ENCODE results near the gene NPHP4. TPM values are rescaled to one million over a fixed set of nuclear protein-coding genes. Genes with fewer than 3 reads are reported as not detected.

NPHP4 gene
- total RNA-seq, 6 experiments from 2014 or later: 1.5 to 6.0 (median 2.0) TPM

DNA sequence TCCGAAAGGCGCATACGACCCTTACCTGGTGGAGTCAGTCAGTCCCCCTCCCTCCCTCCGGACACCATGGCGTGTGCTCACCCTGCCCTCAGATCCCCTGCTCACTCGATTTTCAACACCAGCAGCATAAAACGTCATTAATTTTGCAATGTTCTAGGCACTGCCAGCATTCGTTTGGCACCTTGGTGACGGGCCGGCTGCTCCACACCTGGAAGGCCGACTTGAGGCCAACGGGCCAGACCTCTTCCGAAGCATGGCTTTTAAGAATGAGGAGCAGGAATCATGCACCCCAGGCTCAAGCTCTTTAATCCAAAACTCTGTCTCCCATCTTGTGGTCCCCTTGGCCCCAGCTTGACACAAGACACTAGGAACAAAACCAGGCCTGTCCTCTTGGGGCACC, 33.1 kb downstream of the NPHP4 start:
- Histone ChIP-seq H3K4me3 (no peak overlapping the region), H3K9me3 (no peaks in the 10 kb centered on the region), H3K4me1 (no peaks in the 10 kb centered on the region), H3K27me3 (no peaks in the 10 kb centered on the region), H3K36me3 (no peaks in the 10 kb centered on the region), H3K27ac (no peak overlapping the region)
- TF ChIP-seq, protein P1, sequence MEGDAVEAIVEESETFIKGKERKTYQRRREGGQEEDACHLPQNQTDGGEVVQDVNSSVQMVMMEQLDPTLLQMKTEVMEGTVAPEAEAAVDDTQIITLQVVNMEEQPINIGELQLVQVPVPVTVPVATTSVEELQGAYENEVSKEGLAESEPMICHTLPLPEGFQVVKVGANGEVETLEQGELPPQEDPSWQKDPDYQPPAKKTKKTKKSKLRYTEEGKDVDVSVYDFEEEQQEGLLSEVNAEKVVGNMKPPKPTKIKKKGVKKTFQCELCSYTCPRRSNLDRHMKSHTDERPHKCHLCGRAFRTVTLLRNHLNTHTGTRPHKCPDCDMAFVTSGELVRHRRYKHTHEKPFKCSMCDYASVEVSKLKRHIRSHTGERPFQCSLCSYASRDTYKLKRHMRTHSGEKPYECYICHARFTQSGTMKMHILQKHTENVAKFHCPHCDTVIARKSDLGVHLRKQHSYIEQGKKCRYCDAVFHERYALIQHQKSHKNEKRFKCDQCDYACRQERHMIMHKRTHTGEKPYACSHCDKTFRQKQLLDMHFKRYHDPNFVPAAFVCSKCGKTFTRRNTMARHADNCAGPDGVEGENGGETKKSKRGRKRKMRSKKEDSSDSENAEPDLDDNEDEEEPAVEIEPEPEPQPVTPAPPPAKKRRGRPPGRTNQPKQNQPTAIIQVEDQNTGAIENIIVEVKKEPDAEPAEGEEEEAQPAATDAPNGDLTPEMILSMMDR (IDR thresholded peaks at IDR 0.05): no peak
- no peak for TF ChIP-seq POLR2A (IDR thresholded peaks at IDR 0.05)
- WGBS (ENCODE audit: insufficient coverage, low coverage, low lambda C conversion rate, missing lambda C conversion rate): 80% methylated on average over 1 of the region's 13 CpGs
- peak in 1 of 4 donors; percentile 44 for ATAC-seq
- intact Hi-C loops (cut with DNase I): no loop called here
- DNase-seq: peak in 1 of 3 donors; percentile 65

DNA sequence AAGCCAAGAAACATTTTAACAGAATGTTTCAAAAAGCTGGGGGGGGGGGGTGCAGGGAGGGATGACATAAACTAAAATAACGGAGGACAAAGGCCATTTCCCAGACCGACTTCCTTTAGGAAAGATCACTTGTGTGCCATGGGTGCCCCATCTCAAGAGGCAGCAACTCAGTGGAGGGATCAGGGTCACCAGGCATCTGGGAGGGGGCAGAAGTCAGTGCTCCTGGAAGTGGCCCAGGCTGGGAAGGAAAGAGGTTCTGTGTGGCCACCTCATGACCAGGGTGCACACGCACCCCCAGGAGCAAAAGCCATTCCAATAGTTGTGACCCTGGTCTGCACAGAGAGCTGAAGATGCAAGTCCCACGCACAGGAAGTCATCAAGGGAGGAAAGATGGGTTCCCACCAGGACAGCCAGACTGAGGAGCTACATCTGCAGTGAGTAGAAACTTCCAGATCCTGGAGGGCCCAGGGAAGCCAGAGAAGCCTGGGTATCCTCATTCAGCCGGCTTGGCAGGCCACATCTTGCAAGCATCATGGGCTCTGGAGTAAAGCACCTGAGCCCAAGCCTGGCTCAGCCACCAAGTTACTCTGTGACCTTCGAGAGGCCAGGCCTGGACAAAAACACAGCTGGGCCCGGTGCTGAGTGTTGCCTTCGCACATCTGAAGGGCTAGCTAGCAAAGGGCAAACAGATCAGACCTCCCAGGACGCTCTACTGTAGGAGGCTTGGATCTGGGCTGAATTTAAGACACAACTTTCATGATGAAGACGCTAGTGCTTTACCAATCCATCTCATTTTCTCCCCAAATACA, 36.0 kb downstream of the NPHP4 start:
- ATAC-seq (no peak), DNase-seq (no peak)
- Histone ChIP-seq H3K4me1 (no peaks in the 10 kb centered on the region), H3K9me3 (no peaks in the 10 kb centered on the region), H3K27me3 (no peaks in the 10 kb centered on the region), H3K4me3 (no peak overlapping the region), H3K36me3 (no peaks in the 10 kb centered on the region), H3K27ac (no peak overlapping the region)
- TF ChIP-seq, protein P1 (IDR thresholded peaks at IDR 0.05): no peak
- TF ChIP-seq POLR2A (IDR thresholded peaks at IDR 0.05): no peak
- 91% methylated on average over 4 of the region's 10 CpGs for WGBS (ENCODE audit: insufficient coverage, low coverage, low lambda C conversion rate, missing lambda C conversion rate)
- intact Hi-C loops (cut with DNase I): no loop called here

DNA sequence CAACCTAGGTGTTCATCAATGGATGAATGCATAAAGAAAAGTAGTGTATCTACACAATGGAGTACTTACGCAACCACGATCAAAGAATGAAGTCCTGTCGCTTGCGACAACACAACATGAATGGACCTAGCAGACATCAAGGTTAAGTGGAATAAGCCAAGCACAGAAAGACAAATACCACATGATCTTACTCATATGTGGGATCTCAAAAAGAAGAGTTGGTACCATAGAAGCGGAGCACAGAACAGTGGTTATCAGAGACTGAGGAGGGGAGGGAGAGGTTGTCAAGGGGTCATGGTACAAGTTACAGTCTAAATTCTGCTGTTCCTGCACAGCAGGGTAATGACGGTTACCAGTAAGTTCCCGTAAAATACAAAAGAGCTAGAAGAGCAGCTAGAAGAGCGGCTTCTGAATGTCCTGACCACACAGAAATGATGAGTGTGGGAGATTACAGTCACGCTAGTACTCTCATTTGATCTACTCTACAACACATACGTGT, 36.7 kb downstream of the NPHP4 start:
- 90% methylated on average over 8 of the region's 10 CpGs for WGBS (ENCODE audit: insufficient coverage, low coverage, low lambda C conversion rate, missing lambda C conversion rate)
- Histone ChIP-seq H3K27ac (no peak overlapping the region), H3K4me1 (peaks cover 0 to under 1% (median 0%) of the 10 kb centered on the region in 4 donors), H3K9me3 (no peaks in the 10 kb centered on the region), H3K27me3 (no peaks in the 10 kb centered on the region), H3K4me3 (no peak overlapping the region), H3K36me3 (no peaks in the 10 kb centered on the region)
- DNase-seq (no peak), ATAC-seq (no peak)
- TF ChIP-seq, protein P1 (IDR thresholded peaks at IDR 0.05): no peak
- no peak for TF ChIP-seq POLR2A (IDR thresholded peaks at IDR 0.05)
- intact Hi-C loops (cut with DNase I): no loop called here

DNA sequence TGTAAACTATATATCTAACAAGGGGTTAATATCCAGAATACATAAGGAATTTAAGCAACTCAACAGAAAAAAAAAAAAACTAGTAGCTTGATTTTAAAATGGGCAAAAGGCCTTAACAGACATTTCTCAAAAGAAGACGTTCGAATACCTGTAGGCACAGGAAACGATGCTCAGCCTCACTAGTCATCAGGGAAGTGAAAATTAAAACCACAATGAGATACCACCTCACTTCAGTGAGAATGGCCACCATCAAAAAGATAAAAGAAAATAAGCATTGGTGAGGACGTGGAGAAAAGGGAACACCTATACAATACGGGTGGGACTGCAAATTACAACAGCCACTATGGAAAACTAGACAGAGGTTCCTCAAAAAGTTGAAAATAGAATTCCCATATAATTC, 37.3 kb downstream of the NPHP4 start:
- H3K4me3 ChIP-seq: no peak overlapping the region
- WGBS (ENCODE audit: insufficient coverage, low coverage, low lambda C conversion rate, missing lambda C conversion rate): 52% methylated on average over 3 of the region's 5 CpGs
- ATAC-seq: no peak
- no peaks in the 10 kb centered on the region for H3K36me3 ChIP-seq
- H3K27me3 ChIP-seq: no peaks in the 10 kb centered on the region
- no peaks in the 10 kb centered on the region for H3K9me3 ChIP-seq
- TF ChIP-seq, protein P1 (IDR thresholded peaks at IDR 0.05): no peak
- TF ChIP-seq POLR2A (IDR thresholded peaks at IDR 0.05): no peak
- DNase-seq: no peak
- peaks cover 0 to 6% (median 2%) of the 10 kb centered on the region in 4 donors for H3K4me1 ChIP-seq
- intact Hi-C loops (cut with DNase I): no loop called here
- H3K27ac ChIP-seq: no peak overlapping the region

Data from right lobe of liver (tissue), 6 donors.